HG03460 (cell line): ENCODE measurements around the gene ISYNA1.
"Not testable (repeated sequence)": the region's sequence is repeated elsewhere in the genome, so short reads cannot be mapped to it uniquely, and the experiment has no call there.

ENCODE experiments used
- ATAC-seq: cut with Tn5 transposase; IDR thresholded peaks from one replicate; pipeline ENCODE4 v1.9.1; 2021; ENCODE audit not compliant: unreplicated experiment

The ISYNA1 gene

DNA sequence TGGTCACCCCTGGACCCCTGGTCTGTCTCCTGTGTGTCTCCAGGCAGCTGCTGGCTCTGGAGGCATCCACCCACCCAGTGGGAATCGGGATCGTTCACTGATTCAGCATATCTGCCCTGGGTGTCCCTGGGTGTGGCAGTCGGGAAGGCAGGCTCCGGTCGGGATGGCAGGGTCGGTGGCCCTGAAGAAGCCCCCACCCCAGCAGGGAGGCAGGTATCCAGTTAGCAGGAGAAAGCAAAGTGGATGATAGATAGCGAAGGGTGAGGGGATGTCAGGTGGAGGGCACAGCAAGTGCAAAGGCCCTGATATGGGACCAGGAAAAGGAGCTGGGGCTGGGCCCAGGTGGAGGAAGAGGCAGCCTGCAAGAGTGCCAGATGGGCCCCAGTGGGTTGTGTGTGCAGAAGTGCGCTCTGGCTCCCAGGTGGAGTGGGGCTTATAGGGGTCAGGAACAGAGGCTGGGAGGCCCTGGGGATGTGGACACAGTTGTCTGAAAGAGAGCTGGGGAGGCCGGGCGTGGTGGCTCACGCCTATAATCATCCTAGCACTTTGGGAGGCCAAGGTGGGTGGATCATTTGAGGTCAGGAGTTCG lies 16.5 kb downstream of the ISYNA1 start:
- ATAC-seq, result no peak

DNA sequence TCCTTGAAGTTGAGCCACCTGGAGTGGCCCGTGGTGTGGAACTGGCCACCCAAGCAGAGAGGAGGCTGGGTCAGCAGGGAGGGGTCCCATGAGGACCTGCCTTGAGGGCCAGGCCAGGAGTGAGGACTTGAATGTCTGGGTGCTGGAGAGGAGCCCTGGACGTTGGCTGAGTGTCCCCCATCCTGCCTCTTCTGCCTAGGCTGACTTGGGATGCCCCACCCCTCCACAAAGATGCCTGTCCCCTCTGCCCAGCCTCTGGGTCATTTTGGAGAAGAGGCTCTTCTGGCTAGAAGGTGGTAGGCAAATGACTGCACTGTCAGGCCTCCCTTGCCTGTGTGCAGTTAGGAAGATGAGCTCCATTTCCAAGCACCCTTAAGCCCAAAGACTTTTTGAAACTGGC lies 17.0 kb downstream of the ISYNA1 start:
- no peak for ATAC-seq

DNA sequence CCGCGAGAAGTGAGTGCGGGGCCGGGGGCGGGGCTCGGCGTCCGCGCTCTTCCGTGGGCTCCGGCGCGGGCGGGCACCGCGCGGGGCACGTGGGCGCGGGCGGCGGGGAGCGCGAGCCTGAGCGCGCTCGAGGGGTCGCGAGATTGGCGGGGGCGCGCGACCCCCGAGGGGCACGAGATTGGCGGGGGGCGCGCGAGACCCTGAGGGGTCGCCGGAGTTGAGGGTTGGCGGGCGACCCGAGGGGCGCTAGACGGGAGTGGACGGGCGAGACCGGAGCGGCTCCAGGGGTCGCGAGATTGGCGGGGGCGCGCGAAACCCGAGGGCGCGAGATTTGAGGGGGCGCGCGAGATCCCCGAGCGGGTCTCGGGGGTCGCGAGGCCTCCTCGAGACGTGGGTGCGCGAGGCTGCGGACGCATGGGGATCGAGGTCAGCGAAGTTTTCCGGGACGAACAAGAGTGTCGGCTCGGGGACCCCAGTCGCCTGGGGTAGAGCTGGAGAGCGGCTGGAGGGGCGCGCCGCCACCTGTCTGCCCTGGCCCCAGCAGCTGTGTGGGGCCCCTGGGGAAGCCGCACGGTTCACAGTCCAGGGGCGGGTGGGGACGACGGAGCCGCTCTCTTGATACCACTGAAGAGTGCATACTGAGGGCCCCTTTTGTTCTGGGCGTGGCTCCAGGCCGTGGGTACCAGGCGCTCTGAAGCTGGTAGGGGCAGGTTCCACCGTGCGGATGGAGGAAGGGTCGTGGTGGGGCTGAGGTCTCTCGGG lies 18.1 kb downstream of the ISYNA1 start:
- no peak for ATAC-seq

DNA sequence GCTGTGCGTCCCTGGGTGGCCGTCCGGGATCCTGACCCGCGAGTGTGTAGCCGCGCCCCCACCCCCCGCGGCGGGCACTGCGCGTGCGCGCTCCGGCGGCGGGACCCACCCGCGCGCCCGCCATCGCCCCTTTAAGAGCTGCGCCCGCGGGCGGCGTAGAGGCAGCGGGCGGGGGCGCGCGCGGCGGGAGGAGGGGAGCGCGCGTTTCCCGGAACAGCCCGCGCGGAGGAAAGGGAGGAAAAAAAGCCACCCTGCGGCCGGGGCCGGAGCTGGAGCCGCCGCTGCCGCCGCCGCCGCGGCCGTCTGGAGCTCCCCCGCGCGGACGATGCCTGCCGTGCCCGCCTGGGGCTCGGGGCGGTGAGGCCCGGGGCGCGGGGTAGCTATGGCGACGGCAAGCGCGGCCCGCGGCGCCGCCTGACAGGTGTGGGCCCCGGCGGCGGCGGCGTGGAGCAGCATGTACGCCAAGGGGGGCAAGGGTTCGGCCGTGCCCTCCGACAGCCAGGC lies 18.7 kb downstream of the ISYNA1 start, which contains the start of gene SSBP4:
Gene SSBP4 (plus strand): TSS at position 204 of the 504 bp plus-strand sequence. CDS start 251 bp downstream, at position 455.
- peak; percentile 32 for ATAC-seq

DNA sequence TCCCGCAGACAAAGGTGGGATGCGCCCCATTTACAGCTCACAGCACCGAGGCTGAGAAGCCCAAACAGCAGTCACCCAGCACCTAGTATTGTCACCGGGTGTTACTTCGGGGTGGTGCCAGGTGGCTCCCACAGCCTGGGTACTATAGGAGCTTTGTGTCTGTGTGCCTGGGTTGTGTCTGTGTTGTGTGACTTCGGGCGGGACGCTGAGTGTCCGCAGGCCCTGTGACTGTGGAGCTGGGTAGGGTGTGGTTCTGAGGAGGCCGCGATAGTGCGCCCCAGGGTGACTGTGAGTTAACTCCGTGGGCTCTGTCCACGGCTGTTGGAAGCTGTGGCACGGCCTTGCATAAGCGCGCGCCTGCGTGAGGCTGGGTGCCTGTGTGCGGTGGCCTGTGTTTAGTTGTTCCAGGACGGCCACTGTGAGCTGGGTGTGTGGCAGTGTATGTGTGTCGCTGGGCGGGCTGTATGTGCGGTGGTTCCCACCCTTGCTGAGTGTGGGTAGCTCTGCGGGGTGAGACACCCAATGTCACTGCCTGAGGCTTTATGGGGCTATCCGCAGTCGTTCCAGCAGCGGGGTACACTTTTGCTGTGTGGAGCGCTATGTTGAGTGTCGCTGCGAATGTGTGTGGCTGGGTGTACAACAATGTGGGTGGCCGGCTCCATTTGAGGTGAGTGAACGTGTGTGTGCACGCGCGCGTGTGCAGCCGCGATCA lies 19.3 kb downstream of the ISYNA1 start:
- peak; percentile 5 for ATAC-seq

DNA sequence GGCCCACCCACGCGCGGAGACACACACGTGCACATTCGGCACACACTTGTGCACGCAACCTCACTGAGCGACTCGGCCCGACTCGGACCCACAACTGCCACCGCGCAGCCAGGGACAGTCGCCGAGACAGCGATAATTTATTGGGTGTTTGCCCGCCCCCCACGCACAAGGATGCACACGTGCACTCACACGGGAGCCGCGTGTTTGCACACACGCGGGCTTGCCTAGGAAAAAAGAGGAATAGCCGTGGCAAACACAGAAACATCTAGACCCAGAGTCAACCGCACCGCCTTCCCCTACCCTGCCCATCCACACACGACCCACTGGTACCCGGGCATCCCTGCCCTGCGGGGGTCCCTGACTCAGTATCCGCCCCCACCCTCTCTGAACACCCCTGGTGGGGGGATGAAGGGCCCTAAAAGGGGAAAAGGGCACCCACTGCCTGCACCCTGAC lies 19.9 kb downstream of the ISYNA1 start:
- no peak for ATAC-seq

DNA sequence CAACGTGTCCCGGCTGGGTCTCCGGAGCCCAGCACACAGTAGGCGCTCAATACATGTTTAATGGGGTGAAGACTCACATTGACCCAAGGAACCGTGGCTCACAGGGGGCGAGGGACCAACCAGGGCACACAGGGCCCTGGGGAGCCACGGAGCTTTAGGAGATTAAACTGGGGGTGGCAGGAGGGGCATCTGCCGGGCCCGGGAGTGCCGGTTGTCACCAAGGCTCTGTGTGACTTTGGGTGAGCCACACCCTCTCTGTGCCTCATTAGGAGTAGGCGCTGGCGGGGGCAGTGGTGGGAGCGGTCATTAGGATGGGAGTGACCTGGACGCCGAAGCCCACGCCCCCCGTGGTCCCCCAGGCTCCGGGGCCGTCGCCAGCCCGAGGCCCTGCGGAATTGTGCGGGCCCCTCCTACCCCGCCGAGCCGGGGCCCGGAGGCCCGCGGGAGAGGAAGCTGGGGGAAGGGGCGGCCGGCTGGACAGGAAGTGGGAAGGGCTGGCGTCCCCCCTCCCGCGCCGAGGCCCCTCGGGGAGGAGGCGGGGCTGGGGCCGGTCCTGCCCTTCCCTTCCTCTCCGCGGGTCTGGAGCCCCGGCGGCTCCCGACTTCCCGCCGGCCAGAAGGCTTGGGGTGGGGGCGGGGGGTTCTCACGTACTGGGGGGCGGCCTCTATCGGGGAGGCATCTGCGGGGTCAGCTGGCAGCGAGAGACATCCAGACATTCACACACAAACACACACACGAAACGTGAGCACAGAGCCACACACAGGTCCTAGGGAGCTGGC lies 20.5 kb downstream of the ISYNA1 start:
- ATAC-seq, result no peak

DNA sequence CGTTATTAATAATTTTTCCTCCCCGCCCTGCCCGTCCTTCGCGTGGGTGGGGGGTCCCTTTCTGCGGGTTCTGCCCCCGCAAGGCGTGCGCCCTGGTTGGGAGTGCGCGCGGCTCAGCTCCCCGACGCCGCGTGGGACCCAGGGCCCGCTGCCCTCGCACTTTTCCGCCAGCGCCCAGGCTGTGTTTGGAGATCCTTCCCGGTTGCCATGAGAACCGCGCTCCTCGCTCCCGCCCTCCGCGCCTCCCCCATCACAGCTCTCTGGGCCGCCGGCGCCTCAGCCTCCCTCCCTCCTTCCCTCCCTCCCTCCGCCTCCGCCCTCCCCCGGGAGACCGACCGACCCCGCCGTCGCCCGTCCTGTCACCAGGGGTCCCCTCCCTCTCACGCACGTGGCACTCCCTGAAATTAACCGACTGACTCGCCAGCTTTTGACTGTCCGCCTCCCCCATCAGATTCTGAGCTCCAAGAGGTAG lies 21.1 kb downstream of the ISYNA1 start:
- no peak for ATAC-seq

DNA sequence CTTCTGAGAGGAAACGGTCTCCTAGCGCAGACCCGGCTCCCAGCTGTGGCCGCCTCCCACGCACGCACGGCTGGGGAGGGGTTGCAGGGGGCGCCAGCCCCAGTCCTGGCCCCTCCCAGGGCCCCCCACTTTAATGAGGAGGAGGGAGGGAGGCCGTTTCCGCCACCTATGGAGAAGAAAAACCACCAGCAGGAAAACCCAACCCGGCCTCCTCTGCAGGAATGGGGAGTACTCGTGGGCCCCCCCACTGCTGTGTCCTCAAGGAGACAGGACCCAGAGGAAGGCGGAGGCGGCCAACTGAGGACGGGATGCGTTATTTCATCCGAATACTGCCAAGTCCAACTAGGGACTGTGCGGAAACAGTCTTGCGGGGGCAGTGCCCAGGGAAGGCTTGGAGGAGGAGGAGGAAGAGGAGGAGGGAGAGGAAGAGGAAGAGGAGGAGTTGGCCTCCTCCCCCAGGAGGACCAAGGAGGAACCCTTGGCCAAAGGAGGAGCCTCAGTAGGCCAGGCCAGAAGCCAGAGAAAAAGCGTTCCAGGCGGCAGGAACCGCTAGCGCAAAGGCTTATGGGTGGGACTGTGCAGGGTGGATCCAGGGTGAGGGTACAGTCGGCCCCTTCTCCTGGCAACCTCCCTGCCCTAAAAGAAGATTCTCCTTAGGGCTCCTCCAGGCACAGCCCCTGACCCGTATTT lies 22.6 kb downstream of the ISYNA1 start:
- ATAC-seq, result no peak

DNA sequence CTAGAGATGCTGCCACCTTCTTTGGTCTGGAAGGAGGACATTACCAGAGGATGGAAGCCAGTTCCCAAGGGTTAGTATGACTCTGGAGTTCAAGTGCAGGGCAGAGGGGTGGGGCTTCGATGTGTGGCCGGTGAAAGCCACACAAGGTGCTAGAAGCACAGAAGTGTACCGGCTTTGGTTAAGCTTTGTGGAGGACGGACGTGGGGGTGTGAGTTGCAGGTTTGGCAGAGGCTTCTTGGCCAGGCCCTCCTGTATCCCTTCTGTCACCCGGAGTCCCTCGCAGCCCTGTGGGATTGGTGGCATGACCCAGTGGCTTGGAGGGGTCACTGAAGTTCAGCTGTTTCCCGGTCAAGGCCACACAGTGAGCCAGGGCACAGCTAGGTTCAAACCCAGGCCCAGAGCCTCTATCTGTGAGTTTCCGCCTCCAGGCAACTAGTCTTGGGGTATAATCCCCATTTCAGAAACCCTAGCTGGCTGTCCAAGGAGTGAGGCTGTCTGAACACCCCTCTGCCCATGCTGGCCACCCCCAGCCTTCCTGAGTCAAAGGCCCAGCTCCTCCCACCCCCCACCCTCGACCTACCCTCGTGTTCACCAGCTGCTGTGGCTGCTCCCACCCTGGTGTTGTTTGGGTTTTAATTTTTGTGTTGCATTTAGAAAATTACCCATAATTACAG lies 23.3 kb downstream of the ISYNA1 start:
- no peak for ATAC-seq

DNA sequence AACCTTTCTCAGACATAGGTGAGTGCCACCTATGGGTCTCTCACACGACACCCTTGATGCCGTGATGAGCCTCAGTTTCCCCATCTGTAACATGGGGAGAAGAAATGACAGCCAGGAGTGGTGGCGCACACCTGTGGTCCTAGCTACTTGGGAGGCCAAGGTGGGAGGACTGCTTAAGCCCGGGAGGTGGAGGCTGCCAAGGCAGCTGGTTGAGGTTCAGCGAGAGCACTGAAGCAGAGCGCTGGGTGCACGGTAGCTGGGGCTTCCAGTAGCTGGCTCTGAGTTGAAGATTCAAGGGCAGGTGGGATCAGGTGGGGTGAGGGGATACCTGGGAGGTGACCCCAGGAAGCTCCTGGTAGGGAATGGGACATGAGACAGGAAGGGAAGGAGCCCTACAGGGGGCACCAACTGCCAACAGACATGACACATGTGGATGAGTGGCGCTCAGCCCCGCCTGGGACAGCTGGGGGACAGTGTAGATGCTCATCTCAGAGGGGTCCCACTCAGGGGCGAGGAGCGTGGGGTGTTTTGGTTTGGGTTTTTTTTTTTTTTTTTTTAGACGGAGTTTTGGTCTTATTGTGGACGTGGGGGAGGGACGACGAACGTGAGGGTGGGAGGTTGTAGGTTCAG lies 25.2 kb downstream of the ISYNA1 start:
- ATAC-seq, result no peak

DNA sequence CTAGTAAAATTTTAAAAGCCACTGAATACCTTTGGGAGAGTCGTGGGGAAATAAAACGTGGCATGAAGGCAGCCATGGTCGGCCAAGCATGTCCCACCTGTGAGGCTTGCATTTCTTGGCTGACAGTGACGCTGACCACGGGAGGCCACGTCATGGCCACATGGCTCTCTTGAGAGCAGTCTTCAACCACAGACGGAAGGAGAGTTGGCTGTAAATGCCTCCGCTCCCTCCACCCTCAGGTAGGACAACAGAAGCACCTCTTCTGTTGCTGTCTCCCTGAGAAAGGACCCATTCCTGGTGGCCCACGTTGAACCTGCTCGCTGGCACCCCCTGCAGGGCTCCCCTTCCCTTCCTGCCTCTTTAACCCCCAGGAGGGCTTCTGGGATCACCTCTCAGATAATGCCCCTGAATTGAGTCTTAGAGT lies 29.9 kb downstream of the ISYNA1 start:
- ATAC-seq, result peak; percentile 71

DNA sequence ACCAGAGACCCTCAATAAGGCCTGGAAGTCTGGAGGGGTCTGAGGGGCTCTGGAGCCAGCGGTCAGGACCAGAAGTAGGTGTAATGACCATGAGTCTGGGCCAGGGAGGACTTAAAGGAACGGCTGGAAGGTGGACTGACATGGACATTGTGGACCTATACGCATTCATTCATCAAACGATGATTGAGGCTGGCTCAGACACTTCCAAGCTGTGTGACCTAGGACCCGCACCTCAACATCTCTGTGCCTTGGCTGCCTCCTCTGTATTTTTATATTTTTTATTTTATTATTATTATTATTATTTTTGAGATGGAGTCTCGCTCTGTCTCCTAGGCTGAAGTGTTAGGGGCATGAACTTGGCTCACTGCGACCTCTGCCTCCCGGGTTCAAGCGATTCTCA lies 31.2 kb downstream of the ISYNA1 start:
- ATAC-seq, result no peak

DNA sequence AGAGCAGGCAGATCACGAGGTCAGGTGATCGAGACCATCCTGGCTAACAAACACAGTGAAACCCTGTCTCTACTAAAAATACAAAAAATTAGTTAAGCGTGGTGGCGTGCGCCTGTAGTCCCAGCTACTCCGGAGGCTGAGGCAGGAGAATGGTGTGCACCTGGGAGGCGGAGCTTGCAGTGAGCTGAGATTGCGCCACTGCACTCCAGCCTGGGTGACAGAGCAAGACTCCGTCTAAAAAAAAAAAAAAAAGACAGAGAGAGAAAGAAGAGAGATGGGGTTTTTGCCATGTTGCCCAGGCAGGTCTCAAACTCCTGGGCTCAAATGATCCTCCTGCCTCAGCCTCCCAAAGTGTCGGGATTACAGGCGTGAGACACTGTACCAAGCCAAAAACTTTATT lies 32.2 kb downstream of the ISYNA1 start:
- ATAC-seq, result not testable (repeated sequence)

DNA sequence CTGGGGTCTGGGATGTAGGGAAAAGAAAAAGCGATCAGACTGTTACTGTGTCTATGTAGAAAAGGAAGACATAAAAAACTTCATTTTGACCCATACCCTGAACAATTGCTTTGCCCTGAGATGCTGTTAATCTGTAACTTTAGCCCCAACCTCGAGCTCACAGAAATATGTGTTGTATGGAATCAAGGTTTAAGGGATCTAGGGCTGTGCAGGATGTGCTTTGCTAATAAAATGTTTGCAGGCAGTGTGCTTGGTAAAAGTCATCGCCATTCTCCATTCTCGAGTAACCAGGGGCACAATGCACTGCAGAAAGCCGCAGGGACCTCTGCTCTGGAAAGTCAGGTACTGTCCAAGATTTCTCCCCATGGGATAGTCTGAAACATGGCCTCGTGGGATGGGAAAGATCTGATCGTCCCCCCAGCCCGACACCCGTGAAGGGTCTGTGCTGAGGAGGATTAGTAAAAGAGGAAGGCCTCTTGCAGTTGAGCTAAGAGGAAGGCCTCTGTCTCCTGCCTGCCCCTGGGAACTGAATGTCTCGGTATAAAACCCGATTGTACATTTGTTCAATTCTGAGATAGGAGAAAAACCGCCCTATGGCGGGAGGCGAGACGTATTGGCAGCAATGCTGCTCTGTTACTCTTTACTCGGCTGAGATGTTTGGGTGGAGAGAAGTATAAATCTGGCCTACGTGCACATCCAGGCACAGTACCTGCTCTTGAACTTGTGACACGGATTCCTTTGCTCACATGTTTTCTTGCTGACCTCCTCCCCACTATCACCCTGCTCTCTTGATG lies 35.3 kb downstream of the ISYNA1 start:
- ATAC-seq, result not testable (repeated sequence)

DNA sequence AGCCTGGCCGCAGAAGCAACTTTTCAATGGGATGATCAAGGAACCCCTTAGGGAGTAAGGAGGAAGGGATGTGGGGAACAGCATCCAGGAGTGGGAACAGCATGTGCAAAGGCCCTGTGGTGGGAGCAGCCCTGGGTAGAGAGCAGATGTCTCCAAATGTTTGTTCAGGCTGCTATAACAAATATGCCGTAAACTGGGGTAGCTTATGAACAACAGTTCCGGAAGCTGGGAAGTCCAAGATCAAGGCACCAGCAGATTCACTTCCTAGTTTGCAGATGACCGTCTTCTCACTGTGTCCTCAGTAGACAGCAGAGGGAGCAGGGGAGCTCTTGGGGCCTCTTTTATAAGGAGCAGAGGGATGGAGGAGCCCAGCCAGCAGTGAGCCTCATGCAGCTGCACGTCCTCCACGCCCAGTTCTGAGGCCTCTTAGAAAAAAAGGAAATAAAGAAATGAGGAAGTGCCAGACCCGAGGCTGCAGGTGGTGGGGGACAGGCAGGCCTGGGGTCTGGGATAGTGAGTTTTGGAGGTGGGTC lies 36.3 kb downstream of the ISYNA1 start:
- ATAC-seq, result no peak

DNA sequence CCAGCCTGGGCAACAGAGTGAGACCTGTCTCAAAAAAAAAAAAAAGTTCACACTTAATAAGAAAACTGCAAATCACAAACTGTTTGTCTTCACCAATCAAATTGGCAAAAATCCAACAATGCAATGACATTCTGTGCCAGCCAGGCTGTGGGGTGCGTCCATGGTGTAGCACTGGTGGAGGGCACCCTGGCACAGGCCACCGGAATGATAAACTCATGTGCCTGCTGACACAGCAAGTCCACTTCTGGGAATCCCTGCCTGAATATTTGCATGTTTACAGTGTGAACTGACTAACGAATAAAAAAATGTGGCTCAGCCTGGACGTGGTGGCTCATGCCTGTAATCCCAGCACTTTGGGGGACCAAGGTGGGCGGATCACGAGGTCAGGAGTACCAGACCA lies 38.9 kb downstream of the ISYNA1 start:
- ATAC-seq, result no peak
